A549 (cell line): ENCODE data around the gene CYFIP2. TPM values are rescaled to one million over a fixed set of nuclear protein-coding genes. Genes with fewer than 3 reads are reported as not detected.

ENCODE experiments used
- ATAC-seq, 2 experiments: fragments of 200-7000 bp in 1 of 2; fragments of >200 bp in 1 of 2; cut with Nextera tagmentation in 1 of 2; cut with Tn5 transposase in 1 of 2; 3 replicates each; pipeline versions ENCODE4 v1.8.0 to v1.9.1; 2018 to 2020; ENCODE audit warnings: mild to moderate bottlenecking in 1 of 2, moderate library complexity in 1 of 2
- CTCF ChIA-PET: fragments of 300-600 bp; sonication (Branson Sonifier 250); formaldehyde crosslinking; extraction: SDS; loops from one replicate; lab custom pipeline; 2021; ENCODE audit warnings: antibody characterized with exemption, inconsistent platforms; lab: Yijun Ruan, JAX
- POLR2A ChIA-PET: fragments of 350-600 bp; formaldehyde crosslinking; extraction: SDS; loops from one replicate; lab custom pipeline; 2021; ENCODE audit warnings: antibody characterized with exemption, inconsistent platforms; lab: Yijun Ruan, JAX
- DNase-seq, 2 experiments: peaks; one replicate each; pipeline versions ENCODE4 v3.0.0 to v3.0.0-alpha.2; 2011 to 2016; ENCODE audit warnings: low read depth in 1 of 2, low spot score in 1 of 2
- FAIRE-seq: peaks from 2 replicates; lab custom pipeline; 2011; peaks lifted over from hg19 to GRCh38; lab: Jason Lieb, UNC
- H3K27ac ChIP-seq, 2 experiments: fragments of >200 bp; sonication (Bioruptor Twin); formaldehyde crosslinking; 3 replicates each; pipeline ENCODE4 v1.5.1; 2016 to 2017
- H3K4me1 ChIP-seq: fragments of >200 bp; sonication (Bioruptor Twin); formaldehyde crosslinking; 3 replicates; pipeline ENCODE4 v1.6.1; 2016
- H3K4me2 ChIP-seq: fragments of >200 bp; sonication (Bioruptor Twin); formaldehyde crosslinking; 3 replicates; pipeline ENCODE4 v1.6.1; 2016
- H3K4me3 ChIP-seq: fragments of >200 bp; sonication (Bioruptor Twin); formaldehyde crosslinking; 3 replicates; pipeline ENCODE4 v1.5.1; 2016
- H3K9me3 ChIP-seq: fragments of >200 bp; sonication (Bioruptor Twin); formaldehyde crosslinking; 3 replicates; pipeline ENCODE4 v1.6.1; 2016
- ATOH8 ChIP-seq: fragments of 250-450 bp; sonication (Bioruptor Pico); IDR thresholded peaks from 2 replicates; pipeline ENCODE4 v1.5.0; 2020; ENCODE audit warnings: low read depth, mild to moderate bottlenecking, moderate library complexity
- BCL3 ChIP-seq: fragments of >200 bp; sonication (Bioruptor Twin); formaldehyde crosslinking; IDR thresholded peaks from 3 replicates; pipeline ENCODE4 v1.6.1; 2016
- CHD2 ChIP-seq: fragments of 150-350 bp; IDR thresholded peaks from 2 replicates; pipeline ENCODE4 v1.6.1; 2014; ENCODE audit warnings: low read length; ENCODE audit not compliant: partially characterized antibody
- CHD4 ChIP-seq: fragments of 200-600 bp; sonication (generic); IDR thresholded peaks from 2 replicates; pipeline ENCODE4 v1.6.1; 2016; ENCODE audit warnings: antibody characterized with exemption, mild to moderate bottlenecking, borderline replicate concordance
- EHMT2 ChIP-seq: fragments of 200-600 bp; sonication (generic); IDR thresholded peaks from 2 replicates; pipeline ENCODE4 v1.6.1; 2016; ENCODE audit warnings: antibody characterized with exemption, low read depth, mild to moderate bottlenecking, moderate library complexity
- ELK1 ChIP-seq: fragments of 150-350 bp; IDR thresholded peaks from 2 replicates; pipeline ENCODE4 v1.6.1; 2014; ENCODE audit warnings: low read depth, mild to moderate bottlenecking, low read length
- EP300 ChIP-seq, 2 experiments: fragments of >200 bp; sonication (Bioruptor Twin); formaldehyde crosslinking; IDR thresholded peaks; 2 replicates in 1 of 2; 3 replicates in 1 of 2; pipeline ENCODE4 v1.6.1; 2016 to 2017
- ESRRA ChIP-seq: fragments of 150-350 bp; IDR thresholded peaks from 2 replicates; pipeline ENCODE4 v1.6.1; 2014; ENCODE audit warnings: mild to moderate bottlenecking, low read length, borderline replicate concordance
- FOSL2 ChIP-seq, 2 experiments: fragments of 450-650 bp in 1 of 2; fragments of >200 bp in 1 of 2; sonication (Bioruptor Twin) in 1 of 2; formaldehyde crosslinking; IDR thresholded peaks; 2 replicates each; pipeline versions ENCODE4 v1.5.0 to v1.6.1; 2016 to 2020; ENCODE audit warnings: mild to moderate bottlenecking in 1 of 2, moderate library complexity in 1 of 2
- FOXS1 ChIP-seq: fragments of 250-450 bp; sonication (Bioruptor Pico); IDR thresholded peaks from 2 replicates; pipeline ENCODE4 v1.5.0; 2020; ENCODE audit warnings: mild to moderate bottlenecking, moderate library complexity
- GATA3 ChIP-seq: IDR thresholded peaks from 2 replicates; pipeline ENCODE4 v1.6.1; 2012; ENCODE audit warnings: borderline replicate concordance
- HMGXB4 ChIP-seq: fragments of 250-450 bp; sonication (Bioruptor Pico); IDR thresholded peaks from 2 replicates; pipeline ENCODE4 v1.5.0; 2021; ENCODE audit warnings: mild to moderate bottlenecking, moderate library complexity, borderline replicate concordance
- HOXA7 ChIP-seq: fragments of 250-450 bp; sonication (Bioruptor Pico); IDR thresholded peaks from 2 replicates; pipeline ENCODE4 v1.5.0; 2020; ENCODE audit warnings: mild to moderate bottlenecking, moderate library complexity
- HOXB5 ChIP-seq: fragments of 250-450 bp; sonication (Bioruptor Pico); IDR thresholded peaks from 2 replicates; pipeline ENCODE4 v1.5.0; 2020; ENCODE audit warnings: mild to moderate bottlenecking, moderate library complexity
- JUN ChIP-seq, 2 experiments: fragments of >200 bp; sonication (Bioruptor Twin); formaldehyde crosslinking; IDR thresholded peaks; 2 replicates in 1 of 2; 3 replicates in 1 of 2; pipeline ENCODE4 v1.6.1; 2016 to 2017
- JUNB ChIP-seq: fragments of >200 bp; sonication (Bioruptor Twin); formaldehyde crosslinking; IDR thresholded peaks from 2 replicates; pipeline ENCODE4 v1.6.1; 2016
- NFE2L2 ChIP-seq: fragments of 150-350 bp; conservative IDR thresholded peaks from 2 replicates; pipeline ENCODE4 v1.6.1; 2014; ENCODE audit warnings: low read length
- NPAS2 ChIP-seq: fragments of 250-450 bp; sonication (Bioruptor Pico); IDR thresholded peaks from 2 replicates; pipeline ENCODE4 v1.8.0; 2022; ENCODE audit warnings: mild to moderate bottlenecking, moderate library complexity, borderline replicate concordance
- NR3C1 ChIP-seq: fragments of >200 bp; sonication (Bioruptor Twin); formaldehyde crosslinking; IDR thresholded peaks from 3 replicates; pipeline ENCODE4 v1.6.1; 2017
- PHF8 ChIP-seq: fragments of 200-600 bp; sonication (generic); IDR thresholded peaks from 2 replicates; pipeline ENCODE4 v1.6.1; 2016; ENCODE audit warnings: low read depth, mild to moderate bottlenecking, antibody characterized with exemption, moderate library complexity, borderline replicate concordance
- RARB ChIP-seq: fragments of 250-450 bp; sonication (Bioruptor Pico); IDR thresholded peaks from 2 replicates; pipeline ENCODE4 v1.8.0; 2021; ENCODE audit warnings: mild to moderate bottlenecking, moderate library complexity
- SREBF2 ChIP-seq: fragments of 450-650 bp; IDR thresholded peaks from 2 replicates; pipeline ENCODE4 v1.6.1; 2014; ENCODE audit warnings: mild to moderate bottlenecking, moderate library complexity
- ZFP36 ChIP-seq: fragments of 450-650 bp; IDR thresholded peaks from 2 replicates; pipeline ENCODE4 v1.6.1; 2014; ENCODE audit warnings: borderline replicate concordance; ENCODE audit not compliant: partially characterized antibody
- ZNF302 ChIP-seq: fragments of 250-450 bp; sonication (Bioruptor Pico); IDR thresholded peaks from 2 replicates; pipeline ENCODE4 v1.9.0; 2021; ENCODE audit warnings: inconsistent platforms, mild to moderate bottlenecking, moderate library complexity
- WGBS: methylation state at CpG from one replicate; pipeline ENCODE4 v1.1.6; 2017; ENCODE audit errors: missing lambda C conversion rate; 5-methylcytosine and 5-hydroxymethylcytosine counted together
- polyA plus RNA-seq, 4 experiments: library from polyadenylated mRNA; depleted of rRNA in 3 of 4; stranded (reverse); fragments of >200 nt; fragmentation: RNase III in 1 of 4; extraction: RNeasy Plus Mini Kit Qiagen cat#74134 plus additional on column Dnase treatment in 1 of 4; gene quantifications; 2 replicates in 3 of 4; 3 replicates in 1 of 4; pipeline ENCODE4 v1.2.3, GENCODE V29; 2011 to 2017

Gene CYFIP2
- polyA plus RNA-seq, 2 of the 4 experiments (the other 2 are of a cell fraction), result 9.0 to 18.6 TPM

- TF ChIP-seq NFE2L2 (no peak), JUN (IDR thresholded peaks at IDR 0.05) (peak; percentile 31 to 55; a peak in 3 of 5 replicates), ZFP36 (peak; percentile 3), RARB (no peak), ESRRA (no peak), HMGXB4 (CRISPR knock-in tag) (no peak), SREBF2 (no peak), BCL3 (no peak), GATA3 (peak; percentile 95), NPAS2 (CRISPR knock-in tag) (no peak), EHMT2 (no peak)
These were observed 119.2 kb downstream of the CYFIP2 start (continued) for GRCh38 chr5:157384971-157385709.

GRCh38 chr5:157387041-157387563 is 121.2 kb downstream of the CYFIP2 start:
- peak overlapping the region; percentile 81 to 93 for H3K27ac ChIP-seq
- TF ChIP-seq ATOH8, result no peak
- no peak for TF ChIP-seq FOXS1 (CRISPR knock-in tag)
- TF ChIP-seq SREBF2, result no peak
- no peak for TF ChIP-seq HOXA7 (CRISPR knock-in tag)
- TF ChIP-seq ZNF302 (CRISPR knock-in tag), result no peak
- no peak for TF ChIP-seq JUNB
- no peak for TF ChIP-seq NR3C1
- no peak for TF ChIP-seq PHF8
- TF ChIP-seq BCL3, result no peak
- no peak for TF ChIP-seq HOXB5 (CRISPR knock-in tag)
- TF ChIP-seq ELK1, result no peak
- TF ChIP-seq FOSL2 (IDR thresholded peaks at IDR 0.05), result no peak
- no peak for TF ChIP-seq FOSL2 (CRISPR knock-in tag; IDR thresholded peaks at IDR 0.05)
- TF ChIP-seq EP300 (IDR thresholded peaks at IDR 0.05), result no peak
- TF ChIP-seq CHD4, result no peak
- no peak for TF ChIP-seq CHD2
- no peak for FAIRE-seq
- DNase-seq, result no peak
- WGBS, result 9% methylated on average over 1 of the region's 1 CpG
- no peak for ATAC-seq
- peak overlapping the region; percentile 60 for H3K4me2 ChIP-seq
- no peak overlapping the region for H3K4me3 ChIP-seq
- CTCF ChIA-PET, result interaction anchor here (1.7 to 4.4 kb wide), 3 partner anchors 44 to 92 kb away, joined by 5 to 25 read pairs (median 13); no protein-coding TSS in a partner anchor
- H3K4me1 ChIP-seq, result peaks cover 85% of the 10 kb centered on the region
- H3K9me3 ChIP-seq, result no peaks in the 10 kb centered on the region
- POLR2A ChIA-PET, result no interaction called here
